ENCODE results near the gene IDH3B.

Gene IDH3B

GRCh38 chr20:2625062-2625461 lies 39.0 kb downstream of the IDH3B start:
- TF ChIP-seq, protein P1, sequence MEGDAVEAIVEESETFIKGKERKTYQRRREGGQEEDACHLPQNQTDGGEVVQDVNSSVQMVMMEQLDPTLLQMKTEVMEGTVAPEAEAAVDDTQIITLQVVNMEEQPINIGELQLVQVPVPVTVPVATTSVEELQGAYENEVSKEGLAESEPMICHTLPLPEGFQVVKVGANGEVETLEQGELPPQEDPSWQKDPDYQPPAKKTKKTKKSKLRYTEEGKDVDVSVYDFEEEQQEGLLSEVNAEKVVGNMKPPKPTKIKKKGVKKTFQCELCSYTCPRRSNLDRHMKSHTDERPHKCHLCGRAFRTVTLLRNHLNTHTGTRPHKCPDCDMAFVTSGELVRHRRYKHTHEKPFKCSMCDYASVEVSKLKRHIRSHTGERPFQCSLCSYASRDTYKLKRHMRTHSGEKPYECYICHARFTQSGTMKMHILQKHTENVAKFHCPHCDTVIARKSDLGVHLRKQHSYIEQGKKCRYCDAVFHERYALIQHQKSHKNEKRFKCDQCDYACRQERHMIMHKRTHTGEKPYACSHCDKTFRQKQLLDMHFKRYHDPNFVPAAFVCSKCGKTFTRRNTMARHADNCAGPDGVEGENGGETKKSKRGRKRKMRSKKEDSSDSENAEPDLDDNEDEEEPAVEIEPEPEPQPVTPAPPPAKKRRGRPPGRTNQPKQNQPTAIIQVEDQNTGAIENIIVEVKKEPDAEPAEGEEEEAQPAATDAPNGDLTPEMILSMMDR (IDR thresholded peaks at IDR 0.05; ENCODE audit: extremely low read depth, missing control alignments): no peak
- no peak for DNase-seq (ENCODE audit: low spot score)

GRCh38 chr20:2624190-2624589 lies 39.8 kb downstream of the IDH3B start:
- DNase-seq (ENCODE audit: low spot score): no peak
- TF ChIP-seq, protein P1 (IDR thresholded peaks at IDR 0.05; ENCODE audit: extremely low read depth, missing control alignments): no peak

DNA sequence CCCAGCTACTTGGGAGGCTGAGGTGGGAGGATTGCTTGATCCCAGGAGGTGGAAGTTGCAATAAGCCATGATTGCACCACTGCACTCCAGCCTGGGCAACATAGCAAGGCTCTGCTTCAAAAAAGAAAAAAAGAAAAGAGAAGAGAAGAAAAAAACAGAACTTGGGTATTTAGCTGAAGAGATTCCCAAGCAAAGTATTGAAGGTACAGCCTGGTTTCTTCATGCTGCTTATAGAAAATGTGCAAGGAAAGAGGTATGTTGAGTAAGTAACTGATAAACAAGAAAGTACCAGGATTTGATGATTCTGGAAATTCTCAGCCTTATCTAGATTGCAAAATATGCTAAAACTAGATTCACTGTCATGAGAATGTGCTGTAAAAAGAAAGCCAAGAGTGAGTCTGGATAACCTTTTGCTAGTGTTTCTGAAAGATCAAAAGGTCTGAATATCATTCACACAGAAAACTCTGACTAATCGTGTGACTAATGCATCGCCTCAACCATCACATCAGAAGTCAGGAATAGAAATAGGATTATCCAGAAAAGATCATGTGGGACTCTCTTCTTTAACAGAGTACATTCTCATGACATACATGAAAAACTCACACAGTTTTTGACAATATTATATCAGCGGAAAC lies 43.9 kb downstream of the IDH3B start:
- no peak for DNase-seq (ENCODE audit: low spot score)
- TF ChIP-seq, protein P1 (IDR thresholded peaks at IDR 0.05; ENCODE audit: extremely low read depth, missing control alignments): no peak

- DNase-seq (ENCODE audit: low spot score): no peak
- TF ChIP-seq, protein P1 (IDR thresholded peaks at IDR 0.05; ENCODE audit: extremely low read depth, missing control alignments): no peak
Measured at GRCh38 chr20:2619337-2619736, 44.7 kb downstream of the IDH3B start.

GRCh38 chr20:2618815-2619214 lies 45.2 kb downstream of the IDH3B start:
- DNase-seq (ENCODE audit: low spot score): no peak
- TF ChIP-seq, protein P1 (IDR thresholded peaks at IDR 0.05; ENCODE audit: extremely low read depth, missing control alignments): no peak

DNA sequence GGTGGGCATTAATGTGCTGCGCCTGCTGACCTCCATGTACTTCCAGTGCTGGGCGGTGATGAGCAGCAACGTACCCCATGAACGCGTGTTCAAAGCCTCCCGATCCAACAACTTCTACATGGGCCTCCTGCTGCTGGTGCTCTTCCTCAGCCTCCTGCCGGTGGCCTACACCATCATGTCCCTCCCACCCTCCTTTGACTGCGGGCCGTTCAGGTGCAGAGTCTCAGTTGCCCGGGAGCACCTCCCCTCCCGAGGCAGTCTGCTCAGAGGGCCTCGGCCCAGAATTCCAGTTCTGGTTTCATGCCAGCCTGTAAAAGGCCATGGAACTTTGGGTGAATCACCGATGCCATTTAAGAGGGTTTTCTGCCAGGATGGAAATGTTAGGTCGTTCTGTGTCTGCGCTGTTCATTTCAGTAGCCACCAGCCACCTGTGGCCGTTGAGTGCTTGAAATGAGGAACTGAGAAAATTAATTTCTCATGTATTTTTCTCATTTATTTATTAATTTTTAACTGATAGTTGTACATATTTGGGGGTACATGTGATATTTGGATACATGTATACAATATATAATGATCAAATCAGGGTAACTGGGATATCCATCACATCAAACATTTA lies 46.8 kb downstream of the IDH3B start:
- peak; percentile 24 for DNase-seq (ENCODE audit: low spot score)
- TF ChIP-seq, protein P1 (IDR thresholded peaks at IDR 0.05; ENCODE audit: extremely low read depth, missing control alignments): no peak

DNA sequence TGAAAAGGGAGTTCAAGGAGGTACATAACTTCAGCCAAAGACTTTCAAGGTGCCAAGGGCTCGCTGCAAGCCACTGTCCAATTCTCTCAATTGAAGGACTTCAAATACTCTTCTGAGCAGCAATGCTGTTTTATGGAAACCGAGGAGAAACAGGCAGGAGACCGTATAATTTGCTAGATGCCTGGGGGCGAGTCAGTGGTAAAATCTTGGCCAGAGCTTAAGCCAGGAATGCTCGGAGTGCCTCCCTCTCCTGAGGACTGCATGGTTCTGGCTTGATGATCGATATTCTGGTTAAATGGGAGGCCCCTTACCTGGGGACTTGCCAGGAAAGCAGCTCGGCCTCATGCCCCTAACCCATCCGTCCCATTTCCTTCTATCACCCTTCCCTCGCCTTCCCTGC lies 47.4 kb downstream of the IDH3B start:
- TF ChIP-seq, protein P1 (IDR thresholded peaks at IDR 0.05; ENCODE audit: extremely low read depth, missing control alignments): no peak
- no peak for DNase-seq (ENCODE audit: low spot score)
